GM23338 (cell line): Measurements from ENCODE around the gene C17orf114.

ENCODE experiments used
- CREB1 ChIP-seq: fragments of 250-450 bp; sonication (Bioruptor Pico); IDR thresholded peaks from 2 replicates; pipeline ENCODE4 v1.5.0; 2020; ENCODE audit warnings: low read depth, mild to moderate bottlenecking, moderate library complexity
- EZH2 ChIP-seq: fragments of 200-600 bp; sonication (generic); IDR thresholded peaks from one replicate; pipeline ENCODE4 v1.8.0; 2017; ENCODE audit warnings: antibody characterized with exemption, mild to moderate bottlenecking, low read depth; ENCODE audit not compliant: unreplicated experiment
- EZH2phosphoT487 ChIP-seq: fragments of 200-600 bp; sonication (generic); IDR thresholded peaks from one replicate; pipeline ENCODE4 v1.8.1; 2018; ENCODE audit warnings: antibody characterized with exemption; ENCODE audit not compliant: unreplicated experiment
- JUNB ChIP-seq: IDR thresholded peaks from one replicate; pipeline ENCODE4 v1.6.1; 2016; ENCODE audit warnings: antibody characterized with exemption; ENCODE audit not compliant: unreplicated experiment
- TF ChIP-seq, protein P1 (sequence below), 2 experiments: fragments of 200-600 bp in 1 of 2; sonication (generic) in 1 of 2; conservative IDR thresholded peaks; 2 replicates each; pipeline versions ENCODE4 v1.5.1 to v1.6.1; 2016 to 2017; ENCODE audit warnings: antibody characterized with exemption in 2 of 2, low read depth in 2 of 2, mild to moderate bottlenecking in 2 of 2, moderate library complexity in 1 of 2
- TF ChIP-seq, protein P2 (sequence below): IDR thresholded peaks from one replicate; pipeline ENCODE4 v1.6.1; 2018; ENCODE audit warnings: antibody characterized with exemption; ENCODE audit not compliant: unreplicated experiment

DNA sequence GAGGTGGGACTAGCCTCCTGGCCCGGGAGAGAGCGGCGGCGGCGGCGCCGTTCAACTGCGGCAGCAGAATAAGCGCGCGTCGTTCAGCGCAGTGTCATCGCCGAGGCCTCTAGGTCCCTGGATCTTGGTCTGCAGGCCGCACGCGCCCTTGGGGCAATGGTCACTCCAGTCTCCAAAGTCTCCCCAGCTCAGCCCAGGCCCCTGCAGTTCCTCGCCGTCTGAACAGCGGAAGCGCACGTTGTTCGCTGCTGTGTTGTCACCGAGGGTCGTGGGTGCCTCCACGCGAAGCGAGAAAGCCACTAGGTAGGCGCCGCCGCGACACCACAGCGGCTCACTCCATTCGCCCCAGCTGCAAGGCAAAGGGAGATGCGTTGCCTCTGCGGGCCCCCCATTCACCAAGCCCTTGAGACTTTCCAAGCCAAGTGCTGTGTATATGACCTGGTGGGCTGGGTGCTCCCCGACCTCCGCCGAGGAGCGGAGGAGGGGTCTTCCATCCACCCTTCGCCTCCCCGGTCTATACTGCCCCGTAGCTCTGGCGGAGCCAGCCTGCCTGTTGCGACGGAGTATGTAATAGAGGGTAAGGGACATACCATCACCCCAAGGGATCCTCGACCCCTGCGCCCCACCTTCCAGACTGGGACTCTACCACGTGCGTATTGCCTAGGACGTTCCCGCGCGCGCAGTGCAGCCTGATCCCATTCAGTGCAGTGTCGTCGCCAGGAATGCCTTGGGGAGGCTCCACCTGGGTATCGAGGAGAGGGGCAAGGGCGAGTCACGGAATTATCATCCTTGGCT is 16.6 kb downstream of the C17orf114 start:
- TF ChIP-seq, protein P1, sequence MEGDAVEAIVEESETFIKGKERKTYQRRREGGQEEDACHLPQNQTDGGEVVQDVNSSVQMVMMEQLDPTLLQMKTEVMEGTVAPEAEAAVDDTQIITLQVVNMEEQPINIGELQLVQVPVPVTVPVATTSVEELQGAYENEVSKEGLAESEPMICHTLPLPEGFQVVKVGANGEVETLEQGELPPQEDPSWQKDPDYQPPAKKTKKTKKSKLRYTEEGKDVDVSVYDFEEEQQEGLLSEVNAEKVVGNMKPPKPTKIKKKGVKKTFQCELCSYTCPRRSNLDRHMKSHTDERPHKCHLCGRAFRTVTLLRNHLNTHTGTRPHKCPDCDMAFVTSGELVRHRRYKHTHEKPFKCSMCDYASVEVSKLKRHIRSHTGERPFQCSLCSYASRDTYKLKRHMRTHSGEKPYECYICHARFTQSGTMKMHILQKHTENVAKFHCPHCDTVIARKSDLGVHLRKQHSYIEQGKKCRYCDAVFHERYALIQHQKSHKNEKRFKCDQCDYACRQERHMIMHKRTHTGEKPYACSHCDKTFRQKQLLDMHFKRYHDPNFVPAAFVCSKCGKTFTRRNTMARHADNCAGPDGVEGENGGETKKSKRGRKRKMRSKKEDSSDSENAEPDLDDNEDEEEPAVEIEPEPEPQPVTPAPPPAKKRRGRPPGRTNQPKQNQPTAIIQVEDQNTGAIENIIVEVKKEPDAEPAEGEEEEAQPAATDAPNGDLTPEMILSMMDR (conservative IDR thresholded peaks at IDR 0.05; ENCODE audit: low read depth in 2 of 2): no peak
- no peak for TF ChIP-seq EZH2
- no peak for TF ChIP-seq CREB1 (CRISPR knock-in tag)
- TF ChIP-seq JUNB: no peak
- TF ChIP-seq, protein P2, sequence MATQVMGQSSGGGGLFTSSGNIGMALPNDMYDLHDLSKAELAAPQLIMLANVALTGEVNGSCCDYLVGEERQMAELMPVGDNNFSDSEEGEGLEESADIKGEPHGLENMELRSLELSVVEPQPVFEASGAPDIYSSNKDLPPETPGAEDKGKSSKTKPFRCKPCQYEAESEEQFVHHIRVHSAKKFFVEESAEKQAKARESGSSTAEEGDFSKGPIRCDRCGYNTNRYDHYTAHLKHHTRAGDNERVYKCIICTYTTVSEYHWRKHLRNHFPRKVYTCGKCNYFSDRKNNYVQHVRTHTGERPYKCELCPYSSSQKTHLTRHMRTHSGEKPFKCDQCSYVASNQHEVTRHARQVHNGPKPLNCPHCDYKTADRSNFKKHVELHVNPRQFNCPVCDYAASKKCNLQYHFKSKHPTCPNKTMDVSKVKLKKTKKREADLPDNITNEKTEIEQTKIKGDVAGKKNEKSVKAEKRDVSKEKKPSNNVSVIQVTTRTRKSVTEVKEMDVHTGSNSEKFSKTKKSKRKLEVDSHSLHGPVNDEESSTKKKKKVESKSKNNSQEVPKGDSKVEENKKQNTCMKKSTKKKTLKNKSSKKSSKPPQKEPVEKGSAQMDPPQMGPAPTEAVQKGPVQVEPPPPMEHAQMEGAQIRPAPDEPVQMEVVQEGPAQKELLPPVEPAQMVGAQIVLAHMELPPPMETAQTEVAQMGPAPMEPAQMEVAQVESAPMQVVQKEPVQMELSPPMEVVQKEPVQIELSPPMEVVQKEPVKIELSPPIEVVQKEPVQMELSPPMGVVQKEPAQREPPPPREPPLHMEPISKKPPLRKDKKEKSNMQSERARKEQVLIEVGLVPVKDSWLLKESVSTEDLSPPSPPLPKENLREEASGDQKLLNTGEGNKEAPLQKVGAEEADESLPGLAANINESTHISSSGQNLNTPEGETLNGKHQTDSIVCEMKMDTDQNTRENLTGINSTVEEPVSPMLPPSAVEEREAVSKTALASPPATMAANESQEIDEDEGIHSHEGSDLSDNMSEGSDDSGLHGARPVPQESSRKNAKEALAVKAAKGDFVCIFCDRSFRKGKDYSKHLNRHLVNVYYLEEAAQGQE: no peak
- no peak for TF ChIP-seq EZH2phosphoT487
